Heart right ventricle (tissue), 16 donors: ENCODE measurements around the gene PLPPR1. TPM values are rescaled to one million over a fixed set of nuclear protein-coding genes. Genes with fewer than 3 reads are reported as not detected.

Experiments used
- ATAC-seq, 8 donors: fragments of 200-7000 bp; cut with Tn5 transposase; one replicate each; pipeline ENCODE4 v1.9.1; 2020; ENCODE audit warnings: mild to moderate bottlenecking in 8 of 8, moderate library complexity in 8 of 8, moderate number of reproducible peaks in 1 of 8
- DNase-seq, 2 donors: peaks; one replicate each; pipeline ENCODE4 v3.0.0-alpha.2; 2020
- H3K27ac ChIP-seq, 10 donors: fragments of 200-600 bp; sonication (generic) in 2 of 10; one replicate each; pipeline versions ENCODE4 v1.5.0 to v1.8.0; 2020 to 2022; ENCODE audit warnings: mild to moderate bottlenecking in 3 of 10
- H3K27me3 ChIP-seq, 7 donors: fragments of 200-600 bp; one replicate each; pipeline ENCODE4 v1.8.0; 2021 to 2022; ENCODE audit warnings: mild to moderate bottlenecking in 2 of 7
- H3K36me3 ChIP-seq, 9 donors: fragments of 200-600 bp; sonication (generic) in 1 of 9; one replicate each; pipeline versions ENCODE4 v1.5.0 to v1.8.0; 2020 to 2022; ENCODE audit warnings: mild to moderate bottlenecking in 2 of 9
- H3K4me1 ChIP-seq, 9 donors: fragments of 200-600 bp; sonication (generic) in 1 of 9; one replicate each; pipeline versions ENCODE4 v1.5.0 to v1.8.0; 2020 to 2022; ENCODE audit warnings: mild to moderate bottlenecking in 4 of 9
- H3K4me3 ChIP-seq, 10 donors: fragments of 200-600 bp; sonication (generic) in 2 of 10; one replicate each; pipeline versions ENCODE4 v1.5.0 to v1.8.0; 2020 to 2022; ENCODE audit warnings: mild to moderate bottlenecking in 7 of 10, moderate library complexity in 2 of 10
- H3K9me3 ChIP-seq, 11 donors: fragments of 200-600 bp in 10 of 11; sonication (generic) in 2 of 11; one replicate each; pipeline versions ENCODE4 v1.5.0 to v1.8.0; 2013 to 2022; ENCODE audit warnings: mild to moderate bottlenecking in 2 of 11, control low read depth in 1 of 11, moderate library complexity in 1 of 11
- CTCF ChIP-seq, 9 donors: fragments of 200-600 bp; sonication (generic) in 2 of 9; IDR thresholded peaks; one replicate each; pipeline versions ENCODE4 v1.5.0 to v1.8.0; 2021 to 2022; ENCODE audit warnings: antibody characterized with exemption in 9 of 9, mild to moderate bottlenecking in 5 of 9, moderate library complexity in 1 of 9
- WGBS, 2 donors: extraction: QIAGEN DNeasy Blood & Tissue Kit; methylation state at CpG; one replicate each; pipeline ENCODE4 v1.1.7; 2013; ENCODE audit warnings: inconsistent platforms in 1 of 2; 5-methylcytosine and 5-hydroxymethylcytosine counted together
- intact Hi-C, 10 donors: fragments of 100-400 bp; cut with DNase I; formaldehyde crosslinking; loops; one replicate each; pipeline versions ENCODE4 v1.11.1 to v1.14.2; 2022
- polyA plus RNA-seq, 2 donors: library from polyadenylated mRNA; stranded (reverse); fragments of 200-250 nt; gene quantifications; one replicate each; pipeline ENCODE4 v1.2.3, GENCODE V29; 2013
- total RNA-seq, 10 donors: library from RNA; stranded (reverse); fragmentation: NEBNext Ultra II Directional in 3 of 10; extraction: Animal tissue kit (Norgen Biotek cat#: 25700) in 3 of 10; gene quantifications; one replicate each; pipeline versions ENCODE4 v1.2.1 to v1.2.4, GENCODE V29; 2021 to 2023
- donor health status: Arrhythmogenic right ventricular cardiomyopathy.
- donor health status: ischemic (EF 13 %, LVEDD 7.1; RV severe dilation, severe dysfunction).
- donor health status: healthy with polysubstance abuse.
- donor health status: DM: no; HTN: yes; CAD: no.
- donor health status: DM: no; HTN: no; CAD: no.
- donor health status: ischemic (EF 25% LVEDD 6.9; RV normal size, moderate dysfunction).
- donor health status: ischemic (EF 25% LVEDD 5.7; RV mildly dilated, moderate dysfunction).
- donor health status: healthy.
- donor health status: DM: yes; HTN: yes; CAD: no.
- donor health status: Ischemic cardiomyopathy.
- donor health status: ischemic (EF 35%, LVEDD 5.7; RV mildly dilated, moderate dysfunction).
- donor health status: nonischemic (EF 11% LVEDD 7.7; RV severe dilation, severe dysfunction).
- donor health status: DM: yes; HTN: yes; CAD: no.
- donor health status: PGD.
- donor health status: ischemic (EF 29% LVEDD 5.4; RV normal size, mild dysfunction).
- donor health status: nonischemic (EF 23%, LVEDD 6.1; RV moderate dilation, normal function).

Gene PLPPR1
- total and polyA plus RNA-seq, 12 donors: not detected

- Histone ChIP-seq H3K4me3 (no peak overlapping the region), H3K36me3 (no peaks in the 10 kb centered on the region), H3K9me3 (no peaks in the 10 kb centered on the region), H3K4me1 (no peaks in the 10 kb centered on the region), H3K27ac (no peak overlapping the region), H3K27me3 (peaks cover 0 to 5% (median 0%) of the 10 kb centered on the region in 7 donors)
- ATAC-seq (no peak), DNase-seq (no peak)
- no peak for TF ChIP-seq CTCF (IDR thresholded peaks at IDR 0.05)
- intact Hi-C loops: no loop called here
- 81 to 91% methylated on average over 2 of the region's 2 CpGs for WGBS, 2 donors
These were observed 308.7 kb downstream of the PLPPR1 start for GRCh38 chr9:101337237-101337636.

GRCh38 chr9:101341958-101342357, 313.4 kb downstream of the PLPPR1 start:
- no peaks in the 10 kb centered on the region for H3K4me1 ChIP-seq
- TF ChIP-seq CTCF (IDR thresholded peaks at IDR 0.05): no peak
- ATAC-seq (no peak), DNase-seq (no peak)
- H3K36me3 ChIP-seq: no peaks in the 10 kb centered on the region
- H3K9me3 ChIP-seq: no peaks in the 10 kb centered on the region
- intact Hi-C loops: no loop called here
- no peak overlapping the region for H3K27ac ChIP-seq
- H3K4me3 ChIP-seq: no peak overlapping the region
- H3K27me3 ChIP-seq: peaks cover 0 to 14% (median 0%) of the 10 kb centered on the region in 7 donors

- Histone ChIP-seq H3K27ac (no peak overlapping the region), H3K4me3 (no peak overlapping the region), H3K36me3 (no peaks in the 10 kb centered on the region), H3K4me1 (no peaks in the 10 kb centered on the region), H3K27me3 (peaks cover 0 to 17% (median 0%) of the 10 kb centered on the region in 7 donors), H3K9me3 (no peaks in the 10 kb centered on the region)
- TF ChIP-seq CTCF (IDR thresholded peaks at IDR 0.05): no peak
- DNase-seq (no peak), ATAC-seq (no peak)
- 33 to 42% methylated on average over 1 of the region's 1 CpG for WGBS, 2 donors
- intact Hi-C loops: no loop called here
These were observed 314.1 kb downstream of the PLPPR1 start for GRCh38 chr9:101342595-101342994.

GRCh38 chr9:101350285-101350684, 321.8 kb downstream of the PLPPR1 start:
- 73 to 84% methylated on average over 1 of the region's 1 CpG for WGBS, 2 donors
- TF ChIP-seq CTCF (IDR thresholded peaks at IDR 0.05): no peak
- ATAC-seq: no peak
- no peaks in the 10 kb centered on the region for H3K36me3 ChIP-seq
- no peak overlapping the region for H3K27ac ChIP-seq
- no peaks in the 10 kb centered on the region for H3K9me3 ChIP-seq
- no peaks in the 10 kb centered on the region for H3K4me1 ChIP-seq
- peaks cover 0 to 20% (median 4%) of the 10 kb centered on the region in 7 donors for H3K27me3 ChIP-seq
- H3K4me3 ChIP-seq: no peak overlapping the region
- intact Hi-C loops: no loop called here
- no peak for DNase-seq
